RWPE1 (cell line): ENCODE results near the gene USH1G.

Source experiments
- CTCF ChIA-PET: fragments of 350-600 bp; sonication (Branson Sonifier 250); formaldehyde crosslinking; extraction: SDS; loops from one replicate; lab custom pipeline; 2021; lab: Yijun Ruan, JAX
- POLR2A ChIA-PET: fragments of 400-600 bp; formaldehyde crosslinking; extraction: SDS; loops from one replicate; lab custom pipeline; 2020; ENCODE audit warnings: antibody characterized with exemption; ENCODE audit not compliant: low non-redundant PET; lab: Yijun Ruan, JAX
- DNase-seq: peaks from one replicate; pipeline ENCODE4 v3.0.0; 2012; ENCODE audit warnings: low spot score
- H3K27ac ChIP-seq: fragments of 450-650 bp; 2 replicates; pipeline ENCODE4 v1.5.1; 2017
- TF ChIP-seq, protein P1 (sequence below): fragments of 450-650 bp; conservative IDR thresholded peaks from 2 replicates; pipeline ENCODE4 v1.5.1; 2017; ENCODE audit warnings: low read depth, mild to moderate bottlenecking

The USH1G gene

DNA sequence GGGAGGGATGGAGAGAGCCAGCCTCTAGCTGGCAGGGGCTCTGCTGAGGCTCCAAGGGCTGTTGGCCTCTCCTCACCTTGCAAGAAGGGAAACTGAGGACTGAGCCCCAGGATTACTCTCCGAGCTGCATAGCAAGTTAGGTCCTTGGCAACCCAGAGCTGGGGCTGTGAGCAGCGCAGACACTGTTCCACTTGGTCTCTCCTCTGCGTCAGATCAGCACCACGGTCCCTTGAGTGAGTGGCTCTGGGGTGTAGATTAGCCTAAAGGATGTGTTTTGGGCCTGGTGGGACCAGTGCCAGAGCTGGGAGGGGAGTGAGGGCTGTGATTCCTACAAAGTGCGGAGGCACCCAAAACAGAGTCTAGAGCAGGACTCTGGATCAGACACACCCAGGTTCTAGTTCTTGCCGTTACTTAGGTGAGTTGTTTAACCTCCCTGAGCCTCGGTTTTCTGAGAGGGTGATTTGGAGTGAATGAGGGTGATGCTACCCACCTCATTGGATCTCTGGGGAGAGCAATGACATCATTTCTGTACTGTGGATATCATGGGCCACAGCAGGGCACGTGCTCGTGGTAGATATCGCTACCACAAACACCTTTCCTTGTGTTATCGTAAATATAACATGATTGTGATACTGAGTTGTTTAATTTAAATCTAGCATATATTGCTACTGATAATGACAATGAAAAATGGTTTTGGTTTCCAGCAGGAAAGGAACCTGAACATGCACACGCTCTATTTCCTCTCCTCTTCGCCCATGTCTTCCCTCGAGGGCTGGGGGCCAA, 21.5 kb downstream of the USH1G start:
- no peak for DNase-seq
- TF ChIP-seq, protein P1, sequence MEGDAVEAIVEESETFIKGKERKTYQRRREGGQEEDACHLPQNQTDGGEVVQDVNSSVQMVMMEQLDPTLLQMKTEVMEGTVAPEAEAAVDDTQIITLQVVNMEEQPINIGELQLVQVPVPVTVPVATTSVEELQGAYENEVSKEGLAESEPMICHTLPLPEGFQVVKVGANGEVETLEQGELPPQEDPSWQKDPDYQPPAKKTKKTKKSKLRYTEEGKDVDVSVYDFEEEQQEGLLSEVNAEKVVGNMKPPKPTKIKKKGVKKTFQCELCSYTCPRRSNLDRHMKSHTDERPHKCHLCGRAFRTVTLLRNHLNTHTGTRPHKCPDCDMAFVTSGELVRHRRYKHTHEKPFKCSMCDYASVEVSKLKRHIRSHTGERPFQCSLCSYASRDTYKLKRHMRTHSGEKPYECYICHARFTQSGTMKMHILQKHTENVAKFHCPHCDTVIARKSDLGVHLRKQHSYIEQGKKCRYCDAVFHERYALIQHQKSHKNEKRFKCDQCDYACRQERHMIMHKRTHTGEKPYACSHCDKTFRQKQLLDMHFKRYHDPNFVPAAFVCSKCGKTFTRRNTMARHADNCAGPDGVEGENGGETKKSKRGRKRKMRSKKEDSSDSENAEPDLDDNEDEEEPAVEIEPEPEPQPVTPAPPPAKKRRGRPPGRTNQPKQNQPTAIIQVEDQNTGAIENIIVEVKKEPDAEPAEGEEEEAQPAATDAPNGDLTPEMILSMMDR, result no peak
- H3K27ac ChIP-seq, result no peak overlapping the region
- ChIA-PET CTCF (interaction anchor here (1.2 kb wide), 1 partner anchor 22 kb away, joined by 3 read pairs; the partner anchor contains the start of gene OTOP2), POLR2A (no interaction called here)

GRCh38 chr17:74900208-74900607, 22.8 kb downstream of the USH1G start:
- DNase-seq, result no peak
- TF ChIP-seq, protein P1, result no peak
- CTCF ChIA-PET, result interaction anchor here (0.6 kb wide), 1 partner anchor 168 kb away, joined by 4 read pairs; no protein-coding TSS in a partner anchor
- H3K27ac ChIP-seq, result no peak overlapping the region
- POLR2A ChIA-PET, result interaction anchor here (1.4 kb wide), 1 partner anchor 27 kb away, joined by 3 read pairs; no protein-coding TSS in a partner anchor

- DNase-seq, result no peak
- TF ChIP-seq, protein P1, result no peak
- POLR2A ChIA-PET, result interaction anchor here (1.4 kb wide), 1 partner anchor 25 kb away, joined by 3 read pairs; no protein-coding TSS in a partner anchor
- no peak overlapping the region for H3K27ac ChIP-seq
- CTCF ChIA-PET, result interaction anchor here (0.7 kb wide), 1 partner anchor 107 kb away, joined by 5 read pairs; no protein-coding TSS in a partner anchor
Observed at GRCh38 chr17:74898376-74898946, 24.6 kb downstream of the USH1G start.

GRCh38 chr17:74893936-74894671, 29.0 kb downstream of the USH1G start:
- POLR2A ChIA-PET, result interaction anchor here (0.6 kb wide), 1 partner anchor 317 kb away, joined by 5 read pairs; no protein-coding TSS in a partner anchor
- CTCF ChIA-PET, result interaction anchor here (0.7 kb wide), 1 partner anchor 14 kb away, joined by 3 read pairs; no protein-coding TSS in a partner anchor
- TF ChIP-seq, protein P1, result no peak

GRCh38 chr17:74892974-74893911, 29.8 kb downstream of the USH1G start, which contains the start of gene FADS6:
TSS of gene FADS6 (minus strand) at chr17:74893633. CDS start at chr17:74893595, 38 bp downstream.
- CTCF ChIA-PET, result interaction anchor here (0.7 kb wide), 1 partner anchor 25 kb away, joined by 4 read pairs; no protein-coding TSS in a partner anchor
- TF ChIP-seq, protein P1, result no peak
- POLR2A ChIA-PET, result no interaction called here
- H3K27ac ChIP-seq, result no peak within 1 kb of the TSS
- DNase-seq, result no peak

More at GRCh38 chr17:74893936-74894671, 29.0 kb downstream of the USH1G start:
- DNase-seq, result no peak
- H3K27ac ChIP-seq, result no peak overlapping the region
